ENCODE measurements around the gene GRM1.

- TF ChIP-seq CTCF (IDR thresholded peaks at IDR 0.05) = no peak
- TF ChIP-seq POLR2A (IDR thresholded peaks at IDR 0.05) = no peak
These were observed 215.8 kb downstream of the GRM1 start for GRCh38 chr6:146244630-146245143.

Measured in adrenal gland (tissue), 5 donors.